Sigmoid colon (tissue), 4 donors: ENCODE data around the gene KRT23.

ENCODE experiments used
- EP300 ChIP-seq, 4 donors: sonication (generic); formaldehyde crosslinking; IDR thresholded peaks; one replicate each; pipeline ENCODE4 v1.6.1; 2017; ENCODE audit warnings: antibody characterized with exemption in 4 of 4
- POLR2AphosphoS5 ChIP-seq, 4 donors: sonication (generic); formaldehyde crosslinking; IDR thresholded peaks; one replicate each; pipeline ENCODE4 v1.6.1; 2017; ENCODE audit warnings: antibody characterized with exemption in 4 of 4
- TF ChIP-seq, protein P1 (sequence below), 4 experiments: fragments of 450-650 bp in 3 of 4; fragments of 200-600 bp in 1 of 4; IDR thresholded peaks; one replicate each; pipeline ENCODE4 v1.5.1; 2016 to 2019; ENCODE audit warnings: antibody characterized with exemption in 4 of 4, mild to moderate bottlenecking in 3 of 4, moderate library complexity in 2 of 4

DNA sequence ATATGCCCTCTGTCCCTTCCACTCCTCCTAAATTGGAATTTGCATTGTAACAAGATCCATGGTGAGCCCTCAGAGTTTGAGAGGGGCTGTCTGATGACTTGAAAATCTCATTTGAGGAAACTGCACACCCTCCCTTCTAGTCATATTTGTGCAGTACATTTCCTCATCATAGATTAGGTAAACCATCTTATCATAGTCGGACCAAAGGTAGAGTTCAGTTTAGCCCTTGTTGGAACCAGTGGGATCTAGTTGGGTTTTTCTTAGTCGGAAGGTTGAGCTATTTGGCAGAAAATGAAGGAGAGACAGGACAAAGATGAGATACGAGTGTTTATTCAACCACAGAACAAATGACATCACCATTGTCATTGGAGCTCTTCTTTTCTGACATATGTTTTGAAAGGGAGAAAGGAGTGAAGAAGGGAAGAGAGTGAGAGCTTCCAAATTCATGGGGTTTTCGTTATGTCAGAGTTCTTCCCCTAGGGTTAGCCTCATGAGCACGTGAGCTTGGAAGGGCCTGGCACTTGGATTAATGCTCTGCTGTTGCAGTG, 36.6 kb downstream of the KRT23 start:
- TF ChIP-seq EP300 (IDR thresholded peaks at IDR 0.05) (no peak), POLR2AphosphoS5 (IDR thresholded peaks at IDR 0.05) (no peak)
- TF ChIP-seq, protein P1, sequence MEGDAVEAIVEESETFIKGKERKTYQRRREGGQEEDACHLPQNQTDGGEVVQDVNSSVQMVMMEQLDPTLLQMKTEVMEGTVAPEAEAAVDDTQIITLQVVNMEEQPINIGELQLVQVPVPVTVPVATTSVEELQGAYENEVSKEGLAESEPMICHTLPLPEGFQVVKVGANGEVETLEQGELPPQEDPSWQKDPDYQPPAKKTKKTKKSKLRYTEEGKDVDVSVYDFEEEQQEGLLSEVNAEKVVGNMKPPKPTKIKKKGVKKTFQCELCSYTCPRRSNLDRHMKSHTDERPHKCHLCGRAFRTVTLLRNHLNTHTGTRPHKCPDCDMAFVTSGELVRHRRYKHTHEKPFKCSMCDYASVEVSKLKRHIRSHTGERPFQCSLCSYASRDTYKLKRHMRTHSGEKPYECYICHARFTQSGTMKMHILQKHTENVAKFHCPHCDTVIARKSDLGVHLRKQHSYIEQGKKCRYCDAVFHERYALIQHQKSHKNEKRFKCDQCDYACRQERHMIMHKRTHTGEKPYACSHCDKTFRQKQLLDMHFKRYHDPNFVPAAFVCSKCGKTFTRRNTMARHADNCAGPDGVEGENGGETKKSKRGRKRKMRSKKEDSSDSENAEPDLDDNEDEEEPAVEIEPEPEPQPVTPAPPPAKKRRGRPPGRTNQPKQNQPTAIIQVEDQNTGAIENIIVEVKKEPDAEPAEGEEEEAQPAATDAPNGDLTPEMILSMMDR (IDR thresholded peaks at IDR 0.05): no peak
